Effector CD8-positive, alpha-beta T cell (primary cell): Measurements from ENCODE around the gene GCA.

Source experiments
- DNase-seq: peaks from one replicate; lab custom pipeline; 2025; lab: John Stamatoyannopoulos, UW

GCA gene

GRCh38 chr2:162328424-162329157, 15.3 kb upstream of the GCA start:
- no peak for DNase-seq

GRCh38 chr2:162330881-162331280, 13.1 kb upstream of the GCA start:
- DNase-seq: no peak

- no peak for DNase-seq
Observed at GRCh38 chr2:162333968-162334367, 10.0 kb upstream of the GCA start.

- no peak for DNase-seq
Observed at GRCh38 chr2:162337868-162338267, 6.1 kb upstream of the GCA start.

- no peak for DNase-seq
Observed at GRCh38 chr2:162340822-162341221, 3.1 kb upstream of the GCA start.

- DNase-seq: no peak
Observed at GRCh38 chr2:162342321-162342720, 1.6 kb upstream of the GCA start.

GRCh38 chr2:162342841-162343240, 1.1 kb upstream of the GCA start:
- DNase-seq: no peak

GRCh38 chr2:162343492-162343823, 474 bp upstream of the GCA start:
- DNase-seq: no peak

GRCh38 chr2:162344617-162344950, 652 bp downstream of the GCA start:
- no peak for DNase-seq

- DNase-seq: no peak
Observed at GRCh38 chr2:162365392-162365791, 21.5 kb downstream of the GCA start.

GRCh38 chr2:162368494-162368893, 24.6 kb downstream of the GCA start:
- no peak for DNase-seq

- DNase-seq: no peak
Observed at GRCh38 chr2:162369551-162369950, 25.6 kb downstream of the GCA start.

GRCh38 chr2:162370931-162371330, 27.0 kb downstream of the GCA start:
- no peak for DNase-seq

- no peak for DNase-seq
Observed at GRCh38 chr2:162372818-162373217, 28.9 kb downstream of the GCA start.

GRCh38 chr2:162379719-162380580, 36.0 kb downstream of the GCA start:
- no peak for DNase-seq

- DNase-seq: no peak
Observed at GRCh38 chr2:162381851-162382250, 37.9 kb downstream of the GCA start.

GRCh38 chr2:162382278-162382677, 38.3 kb downstream of the GCA start:
- DNase-seq: no peak

- DNase-seq: no peak
Observed at GRCh38 chr2:162385536-162385935, 41.6 kb downstream of the GCA start.

- DNase-seq: no peak
Observed at GRCh38 chr2:162390801-162391200, 46.9 kb downstream of the GCA start.

- no peak for DNase-seq
Observed at GRCh38 chr2:162400336-162400735, 56.4 kb downstream of the GCA start.

- DNase-seq: no peak
Observed at GRCh38 chr2:162401871-162402270, 57.9 kb downstream of the GCA start.

- DNase-seq: no peak
Observed at GRCh38 chr2:162403884-162404283, 60.0 kb downstream of the GCA start.
